NOMO-1 treated with DMSO at 0.1 percent for 48 hours (cell line): Measurements from ENCODE around the gene NAP1L3.

Source experiments
- DNase-seq: peaks from one replicate; lab custom pipeline; 2025; ENCODE audit not compliant: unreplicated experiment; lab: John Stamatoyannopoulos, UW

The NAP1L3 gene

GRCh38 chrX:93673056-93673868 is at the start of gene NAP1L3:
Gene NAP1L3 (minus strand): TSS chrX:93673578. CDS start chrX:93673304, 274 bp downstream.
- no peak for DNase-seq

- DNase-seq, result no peak
Observed at GRCh38 chrX:93711076-93711475, 37.7 kb upstream of the NAP1L3 start.

GRCh38 chrX:93703701-93704100 is 30.3 kb upstream of the NAP1L3 start:
- no peak for DNase-seq

GRCh38 chrX:93695981-93696380 is 22.6 kb upstream of the NAP1L3 start:
- DNase-seq, result no peak

- DNase-seq, result no peak
Observed at GRCh38 chrX:93673869-93674271, 492 bp upstream of the NAP1L3 start, which contains the start of gene FAM133A. Gene FAM133A (plus strand): TSS chrX:93674206. CDS start chrX:93709420, 35,214 bp downstream.

GRCh38 chrX:93660575-93660974 is 12.8 kb downstream of the NAP1L3 start:
- DNase-seq, result no peak

GRCh38 chrX:93649381-93649780 is 24.0 kb downstream of the NAP1L3 start:
- DNase-seq, result no peak

GRCh38 chrX:93637591-93637990 is 35.8 kb downstream of the NAP1L3 start:
- no peak for DNase-seq
